ENCODE measurements around the gene IDH2.

- TF ChIP-seq, protein P1, sequence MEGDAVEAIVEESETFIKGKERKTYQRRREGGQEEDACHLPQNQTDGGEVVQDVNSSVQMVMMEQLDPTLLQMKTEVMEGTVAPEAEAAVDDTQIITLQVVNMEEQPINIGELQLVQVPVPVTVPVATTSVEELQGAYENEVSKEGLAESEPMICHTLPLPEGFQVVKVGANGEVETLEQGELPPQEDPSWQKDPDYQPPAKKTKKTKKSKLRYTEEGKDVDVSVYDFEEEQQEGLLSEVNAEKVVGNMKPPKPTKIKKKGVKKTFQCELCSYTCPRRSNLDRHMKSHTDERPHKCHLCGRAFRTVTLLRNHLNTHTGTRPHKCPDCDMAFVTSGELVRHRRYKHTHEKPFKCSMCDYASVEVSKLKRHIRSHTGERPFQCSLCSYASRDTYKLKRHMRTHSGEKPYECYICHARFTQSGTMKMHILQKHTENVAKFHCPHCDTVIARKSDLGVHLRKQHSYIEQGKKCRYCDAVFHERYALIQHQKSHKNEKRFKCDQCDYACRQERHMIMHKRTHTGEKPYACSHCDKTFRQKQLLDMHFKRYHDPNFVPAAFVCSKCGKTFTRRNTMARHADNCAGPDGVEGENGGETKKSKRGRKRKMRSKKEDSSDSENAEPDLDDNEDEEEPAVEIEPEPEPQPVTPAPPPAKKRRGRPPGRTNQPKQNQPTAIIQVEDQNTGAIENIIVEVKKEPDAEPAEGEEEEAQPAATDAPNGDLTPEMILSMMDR (IDR thresholded peaks at IDR 0.05) = no peak
- peak in 1 of 2 donors; percentile 19 for TF ChIP-seq POLR2A (IDR thresholded peaks at IDR 0.05)
Observed at GRCh38 chr15:90138071-90138833, 36.0 kb upstream of the IDH2 start.
